Epithelial cell of prostate (primary cell): ENCODE measurements around the gene SRPK2.
"Not testable (repeated sequence)": the region's sequence is repeated elsewhere in the genome, so short reads cannot be mapped to it uniquely, and the experiment has no call there.

ENCODE experiments used
- DNase-seq: peaks from one replicate; pipeline ENCODE4 v3.0.0-alpha.2; 2011; ENCODE audit warnings: low read depth, low spot score
- H3K27ac ChIP-seq: fragments of 450-650 bp; 2 replicates; pipeline ENCODE4 v1.5.1; 2017; ENCODE audit warnings: mild to moderate bottlenecking

The SRPK2 gene

GRCh38 chr7:105388356-105389087 is at the start of gene SRPK2:
Gene SRPK2, minus strand, starts transcription at chr7:105388921.
- DNase-seq, result no peak
- peak within 1 kb of the TSS; percentile 40 for H3K27ac ChIP-seq

DNA sequence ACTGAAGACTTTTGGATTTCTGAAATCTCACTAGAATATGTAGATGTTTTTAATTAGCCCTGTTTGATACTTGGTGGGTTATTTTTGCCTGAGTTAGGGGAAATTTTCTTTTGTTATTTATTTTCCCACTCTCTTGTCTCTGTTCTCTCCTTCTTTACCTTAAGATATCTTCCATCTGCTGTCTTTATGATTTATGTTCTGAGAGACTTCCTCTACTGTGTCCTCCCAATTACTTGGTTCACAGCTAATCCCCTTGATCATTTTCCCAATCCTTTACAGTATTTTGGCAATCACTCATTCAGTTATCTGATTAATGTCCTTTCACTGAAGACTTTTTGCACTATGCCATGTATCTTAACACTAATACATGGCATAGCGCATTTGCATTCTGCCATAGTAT is 49.5 kb upstream of the SRPK2 start:
- no peak for DNase-seq
- H3K27ac ChIP-seq, result peak overlapping the region; percentile 91

DNA sequence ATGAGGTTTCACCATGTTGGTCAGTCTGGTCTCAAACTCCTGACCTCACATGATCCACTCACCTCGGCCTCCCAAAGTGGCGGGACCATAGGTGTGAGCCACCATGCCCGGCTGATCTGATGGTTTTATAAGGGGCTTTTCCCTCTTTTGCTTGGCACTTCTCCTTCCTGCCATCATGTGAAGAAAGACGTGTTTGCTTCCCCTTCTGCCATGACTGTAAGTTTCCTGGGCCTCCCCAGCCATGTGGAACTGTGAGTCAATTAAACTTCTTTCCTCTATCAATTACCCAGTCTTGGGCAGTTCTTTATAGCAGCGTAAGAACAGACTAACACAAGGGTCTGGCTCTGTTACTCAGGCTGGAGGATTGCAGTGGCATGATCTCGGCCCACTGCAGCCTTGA is 48.6 kb upstream of the SRPK2 start:
- H3K27ac ChIP-seq, DNase-seq: not testable (repeated sequence)

DNA sequence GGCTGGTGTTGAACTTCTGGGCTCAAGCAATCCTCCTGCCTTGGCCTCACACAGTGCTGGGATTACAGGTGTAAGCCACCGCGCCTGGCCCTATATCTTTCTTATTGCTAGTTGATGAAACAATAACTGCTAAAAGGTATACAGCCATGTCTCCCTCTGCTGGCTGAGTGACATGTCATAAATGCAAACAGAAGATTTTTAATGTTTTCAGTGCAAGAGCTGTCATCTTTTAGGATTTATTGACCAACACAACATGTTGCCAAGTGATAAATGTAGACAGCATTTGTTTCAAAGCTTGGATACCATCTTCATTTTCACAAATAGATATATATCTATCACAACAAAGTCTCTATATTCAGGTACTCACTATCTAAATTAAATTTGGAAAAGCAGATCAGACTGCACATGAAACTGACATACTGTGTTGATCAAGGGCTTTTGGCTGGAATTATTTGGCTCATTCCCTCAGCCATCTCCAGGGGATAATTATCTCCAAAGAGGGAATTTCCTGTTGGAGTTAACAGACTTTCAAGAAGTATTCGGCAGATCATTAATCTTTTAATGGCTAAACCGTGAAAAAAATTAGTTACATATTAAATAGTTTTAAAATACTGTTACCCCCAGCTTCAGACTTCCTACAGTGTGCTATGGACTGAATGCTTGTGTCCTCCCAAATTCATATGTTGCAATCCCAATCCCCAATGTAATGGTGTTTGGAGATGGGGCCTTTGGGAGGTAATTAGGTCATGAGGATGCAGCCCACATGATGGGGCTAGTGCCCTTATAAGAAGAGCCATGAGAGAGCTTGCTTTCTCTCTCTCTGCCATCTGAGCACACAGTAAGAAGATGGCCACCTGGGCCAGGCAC is 41.3 kb upstream of the SRPK2 start:
- H3K27ac ChIP-seq, result no peak overlapping the region
- DNase-seq, result no peak

DNA sequence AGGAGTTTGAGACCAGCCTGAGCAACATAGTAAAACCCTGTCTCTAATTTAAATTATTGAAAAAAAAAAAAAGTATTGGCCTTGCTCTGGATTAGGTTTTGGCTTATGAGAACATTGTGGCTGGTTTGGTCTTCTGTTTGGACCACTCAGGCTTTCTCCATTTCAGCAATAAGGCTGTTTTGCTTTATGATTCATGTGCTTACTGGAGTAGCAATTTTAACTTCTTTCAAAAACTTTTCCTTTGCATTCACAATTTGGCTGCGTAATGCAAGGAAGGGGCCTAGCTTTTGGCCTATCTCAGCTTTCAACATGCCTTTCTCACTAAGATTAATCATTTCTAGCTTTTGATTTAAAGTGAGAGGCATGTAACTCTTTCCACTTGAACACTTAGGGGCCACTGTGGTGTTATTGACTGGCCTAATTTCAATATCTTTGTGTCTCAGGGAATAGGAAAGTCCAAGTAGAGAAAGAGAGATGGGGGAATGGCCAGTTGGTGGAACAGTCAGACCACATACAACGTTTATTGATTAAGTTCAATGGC is 38.0 kb upstream of the SRPK2 start:
- no peak for DNase-seq
- H3K27ac ChIP-seq, result no peak overlapping the region

GRCh38 chr7:105423987-105424386 is 35.3 kb upstream of the SRPK2 start:
- no peak overlapping the region for H3K27ac ChIP-seq

DNA sequence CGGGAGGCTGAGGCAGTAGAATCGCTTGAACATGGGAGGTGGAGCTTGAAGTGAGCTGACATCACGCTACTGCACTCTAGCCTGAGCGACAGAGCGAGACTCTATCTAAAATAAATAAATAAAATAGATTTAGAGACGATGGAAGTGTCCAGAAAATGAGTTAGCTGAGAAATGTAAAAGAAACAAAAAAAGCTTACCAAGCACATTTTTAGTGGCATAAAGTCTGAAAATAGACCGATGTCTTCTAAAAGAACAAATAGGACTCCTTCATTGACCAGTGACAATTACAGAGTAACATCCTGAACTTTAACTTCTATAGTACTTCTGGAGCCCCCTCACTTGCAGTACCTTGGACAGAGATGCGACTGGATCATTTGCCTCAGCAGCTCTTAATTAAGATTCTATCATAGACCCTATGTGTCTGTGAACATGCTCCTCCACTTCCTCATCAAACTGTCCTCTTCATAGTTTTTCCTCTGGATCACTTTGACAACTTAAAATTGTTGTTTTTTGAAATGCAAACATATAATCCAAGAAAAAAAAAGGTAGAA is 25.2 kb upstream of the SRPK2 start:
- no peak for DNase-seq

More at GRCh38 chr7:105423987-105424386, 35.3 kb upstream of the SRPK2 start:
- no peak for DNase-seq

DNA sequence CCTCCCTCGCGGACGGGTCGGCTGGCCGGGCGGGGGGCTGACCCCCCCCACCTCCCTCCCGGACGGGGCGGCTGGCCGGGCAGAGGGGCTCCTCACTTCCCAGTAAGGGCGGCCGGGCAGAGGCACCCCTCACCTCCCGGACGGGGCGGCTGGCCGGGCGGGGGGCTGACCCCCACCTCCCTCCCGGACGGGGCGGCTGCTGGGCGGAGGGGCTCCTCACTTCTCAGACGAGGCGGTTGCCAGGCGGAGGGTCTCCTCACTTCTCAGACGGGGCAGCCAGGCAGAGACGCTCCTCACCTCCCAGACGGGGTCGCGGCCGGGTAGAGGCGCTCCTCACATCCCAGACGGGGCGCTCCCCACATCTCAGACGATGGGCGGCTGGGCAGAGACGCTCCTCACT is 22.1 kb upstream of the SRPK2 start:
- not testable (repeated sequence) for DNase-seq, H3K27ac ChIP-seq

More for the DNA sequence above, 25.2 kb upstream of the SRPK2 start:
- no peak overlapping the region for H3K27ac ChIP-seq

- DNase-seq, H3K27ac ChIP-seq: not testable (repeated sequence)
Observed at GRCh38 chr7:105409775-105410174, 21.1 kb upstream of the SRPK2 start.

- H3K27ac ChIP-seq, result no peak overlapping the region
- DNase-seq, result no peak
Observed at GRCh38 chr7:105408791-105409410, 20.2 kb upstream of the SRPK2 start.

GRCh38 chr7:105403128-105403527 is 14.4 kb upstream of the SRPK2 start:
- no peak overlapping the region for H3K27ac ChIP-seq
- no peak for DNase-seq

GRCh38 chr7:105402221-105403095 is 13.7 kb upstream of the SRPK2 start:
- DNase-seq, result no peak
- H3K27ac ChIP-seq, result no peak overlapping the region

- no peak overlapping the region for H3K27ac ChIP-seq
- no peak for DNase-seq
Observed at GRCh38 chr7:105399043-105399725, 10.5 kb upstream of the SRPK2 start.

- DNase-seq, result no peak
Observed at GRCh38 chr7:105396566-105396965, 7.8 kb upstream of the SRPK2 start.

DNA sequence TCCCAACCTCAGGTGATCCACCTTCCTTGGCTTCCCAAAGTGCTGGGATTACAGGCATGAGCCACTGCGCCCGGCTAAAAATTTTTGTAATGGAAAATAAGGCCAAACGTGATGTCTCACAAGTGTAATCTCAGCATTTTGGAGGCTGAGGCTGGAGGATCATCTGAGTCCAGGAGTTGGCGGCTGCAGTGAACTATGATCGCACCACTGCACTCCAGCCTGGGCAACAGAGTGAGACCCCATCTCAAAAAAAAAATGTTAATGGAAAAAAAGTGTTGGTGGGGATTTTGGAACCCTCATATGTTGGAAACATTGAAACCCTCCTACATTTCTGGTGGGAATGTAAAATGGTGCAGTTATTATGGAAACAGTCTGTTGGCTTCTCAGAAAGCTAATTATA is 2.7 kb upstream of the SRPK2 start:
- no peak for DNase-seq
- no peak overlapping the region for H3K27ac ChIP-seq

More at GRCh38 chr7:105396566-105396965, 7.8 kb upstream of the SRPK2 start:
- no peak overlapping the region for H3K27ac ChIP-seq

GRCh38 chr7:105389889-105390288 is 1.2 kb upstream of the SRPK2 start:
- no peak for DNase-seq
- no peak overlapping the region for H3K27ac ChIP-seq

- no peak for DNase-seq
- peak overlapping the region; percentile 40 for H3K27ac ChIP-seq
Observed at GRCh38 chr7:105389088-105389650, 448 bp upstream of the SRPK2 start.

- no peak for DNase-seq
- peak overlapping the region; percentile 40 for H3K27ac ChIP-seq
Observed at GRCh38 chr7:105387508-105388355, 989 bp downstream of the SRPK2 start.
